GM12865 (cell line): ENCODE measurements around the gene NOX5.

Source experiments
- DNase-seq: peaks from one replicate; pipeline ENCODE4 v3.0.0; 2010; ENCODE audit warnings: low read depth
- H3K4me3 ChIP-seq: 2 replicates; pipeline ENCODE4 v1.5.1; 2011; ENCODE audit warnings: mild to moderate bottlenecking, low read depth, low read length, control low read depth
- TF ChIP-seq, protein P1 (sequence below): IDR thresholded peaks from 2 replicates; pipeline ENCODE4 v1.5.1; 2011; ENCODE audit warnings: low read length, control low read depth, low read depth, inconsistent platforms; ENCODE audit not compliant: insufficient read depth; ENCODE audit errors: missing control alignments

Gene NOX5

DNA sequence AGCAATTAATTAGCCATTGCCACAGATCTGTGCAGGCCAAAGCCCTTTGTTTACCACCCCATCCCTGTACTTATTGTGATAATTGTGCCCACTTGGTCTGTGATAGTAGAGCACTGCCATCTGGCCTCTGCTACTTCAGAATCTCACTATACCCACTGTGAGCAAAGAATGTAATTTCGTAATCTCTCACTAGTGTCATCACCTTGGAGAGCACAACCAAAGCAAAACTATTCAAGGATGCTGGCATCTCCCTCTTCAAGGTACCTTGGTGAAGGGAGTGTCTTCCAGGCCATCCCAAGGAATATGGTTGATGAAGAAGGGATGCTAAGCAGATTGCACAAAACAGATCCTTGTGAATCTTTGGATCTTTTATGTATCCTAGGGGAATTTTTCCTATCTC, 34.7 kb upstream of the NOX5 start:
- no peak for DNase-seq
- TF ChIP-seq, protein P1, sequence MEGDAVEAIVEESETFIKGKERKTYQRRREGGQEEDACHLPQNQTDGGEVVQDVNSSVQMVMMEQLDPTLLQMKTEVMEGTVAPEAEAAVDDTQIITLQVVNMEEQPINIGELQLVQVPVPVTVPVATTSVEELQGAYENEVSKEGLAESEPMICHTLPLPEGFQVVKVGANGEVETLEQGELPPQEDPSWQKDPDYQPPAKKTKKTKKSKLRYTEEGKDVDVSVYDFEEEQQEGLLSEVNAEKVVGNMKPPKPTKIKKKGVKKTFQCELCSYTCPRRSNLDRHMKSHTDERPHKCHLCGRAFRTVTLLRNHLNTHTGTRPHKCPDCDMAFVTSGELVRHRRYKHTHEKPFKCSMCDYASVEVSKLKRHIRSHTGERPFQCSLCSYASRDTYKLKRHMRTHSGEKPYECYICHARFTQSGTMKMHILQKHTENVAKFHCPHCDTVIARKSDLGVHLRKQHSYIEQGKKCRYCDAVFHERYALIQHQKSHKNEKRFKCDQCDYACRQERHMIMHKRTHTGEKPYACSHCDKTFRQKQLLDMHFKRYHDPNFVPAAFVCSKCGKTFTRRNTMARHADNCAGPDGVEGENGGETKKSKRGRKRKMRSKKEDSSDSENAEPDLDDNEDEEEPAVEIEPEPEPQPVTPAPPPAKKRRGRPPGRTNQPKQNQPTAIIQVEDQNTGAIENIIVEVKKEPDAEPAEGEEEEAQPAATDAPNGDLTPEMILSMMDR, result no peak
- no peak overlapping the region for H3K4me3 ChIP-seq

- H3K4me3 ChIP-seq, result no peak overlapping the region
- no peak for DNase-seq
- TF ChIP-seq, protein P1, result no peak
Observed at GRCh38 chr15:68980786-68981185, 33.7 kb upstream of the NOX5 start.

GRCh38 chr15:68981941-68982340, 32.6 kb upstream of the NOX5 start:
- no peak overlapping the region for H3K4me3 ChIP-seq
- TF ChIP-seq, protein P1, result no peak
- DNase-seq, result no peak

GRCh38 chr15:68982976-68983563, 31.4 kb upstream of the NOX5 start:
- TF ChIP-seq, protein P1, result no peak
- no peak for DNase-seq
- no peak overlapping the region for H3K4me3 ChIP-seq

DNA sequence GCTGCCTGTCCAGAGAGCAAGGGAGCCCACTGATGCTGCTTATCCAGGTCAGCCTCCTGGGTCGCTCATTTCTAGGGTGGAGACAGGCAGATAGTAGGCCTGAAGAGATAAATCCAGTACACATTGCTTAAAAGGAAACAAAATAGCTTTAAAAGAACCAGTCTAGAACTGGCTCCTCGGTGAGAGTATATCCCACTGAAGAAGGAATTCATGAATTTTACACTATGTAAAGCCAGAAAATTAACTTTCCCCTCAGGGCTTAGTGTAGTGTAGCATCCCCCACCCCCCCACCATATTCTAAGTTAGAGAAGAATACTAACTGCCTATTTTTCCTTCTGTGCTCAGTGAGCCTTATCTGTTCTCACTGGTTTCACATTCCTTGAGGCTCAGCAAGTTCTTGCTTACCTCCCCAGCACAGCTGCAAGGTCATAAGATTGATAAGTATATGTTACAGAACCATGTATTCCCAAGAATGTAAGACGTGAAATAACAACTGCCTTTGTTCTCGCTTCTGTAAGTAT, 30.5 kb upstream of the NOX5 start:
- H3K4me3 ChIP-seq, result no peak overlapping the region
- TF ChIP-seq, protein P1, result no peak
- no peak for DNase-seq

DNA sequence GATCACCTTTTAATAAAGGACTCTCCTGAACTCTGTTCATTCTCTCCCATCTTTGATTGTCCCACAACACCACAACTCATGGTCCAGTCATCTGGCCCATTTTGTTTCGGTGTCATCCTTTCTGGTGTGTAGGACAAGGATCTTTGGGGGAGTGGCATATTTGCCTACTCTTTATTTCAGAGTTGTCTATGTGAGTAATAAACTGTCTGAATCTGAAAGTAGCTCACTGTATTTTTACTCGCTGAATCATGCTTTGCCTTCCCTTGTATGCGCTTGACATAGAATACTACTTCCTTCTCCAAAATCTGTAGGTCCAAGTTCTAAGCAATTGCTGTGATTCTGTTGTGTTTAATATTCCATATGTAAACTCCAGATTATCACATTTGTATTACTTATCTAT, 29.9 kb upstream of the NOX5 start:
- no peak overlapping the region for H3K4me3 ChIP-seq
- no peak for DNase-seq
- TF ChIP-seq, protein P1, result no peak

DNA sequence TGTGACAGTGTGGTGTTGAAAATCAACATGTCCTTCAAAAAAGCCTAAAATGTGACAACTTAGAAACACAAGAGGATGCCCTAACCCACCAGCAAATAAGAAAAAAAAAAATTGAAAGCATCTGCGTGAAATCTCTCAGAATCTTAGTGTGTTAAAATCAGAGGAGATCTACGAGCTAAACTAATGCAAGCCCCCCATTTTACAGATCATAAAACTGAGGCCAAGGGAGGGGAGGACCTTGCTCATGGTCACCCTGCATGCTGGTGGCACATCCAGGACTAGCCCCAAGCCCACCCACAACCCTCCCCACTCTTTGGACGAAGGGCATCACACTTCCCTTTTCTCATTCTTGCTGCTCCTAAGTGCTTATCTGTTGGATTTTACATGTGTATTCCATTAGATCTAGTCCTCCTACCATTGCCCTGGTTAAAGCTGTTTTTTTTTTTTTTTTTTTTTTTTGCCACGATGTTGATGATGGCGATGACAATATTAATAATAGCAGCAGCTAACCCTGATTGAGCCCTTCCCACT, 29.1 kb upstream of the NOX5 start:
- H3K4me3 ChIP-seq, result no peak overlapping the region
- DNase-seq, result no peak
- TF ChIP-seq, protein P1, result no peak
